ENCODE data around the gene TBL1X. TPM values are rescaled to one million over a fixed set of nuclear protein-coding genes. Genes with fewer than 3 reads are reported as not detected.

The TBL1X gene
- total and polyA plus RNA-seq, 10 of the 15 experiments (the other 5 are each of a cell fraction or from before 2014, with no cell fraction given) = 4.4 to 26.3 (median 10.6) TPM

DNA sequence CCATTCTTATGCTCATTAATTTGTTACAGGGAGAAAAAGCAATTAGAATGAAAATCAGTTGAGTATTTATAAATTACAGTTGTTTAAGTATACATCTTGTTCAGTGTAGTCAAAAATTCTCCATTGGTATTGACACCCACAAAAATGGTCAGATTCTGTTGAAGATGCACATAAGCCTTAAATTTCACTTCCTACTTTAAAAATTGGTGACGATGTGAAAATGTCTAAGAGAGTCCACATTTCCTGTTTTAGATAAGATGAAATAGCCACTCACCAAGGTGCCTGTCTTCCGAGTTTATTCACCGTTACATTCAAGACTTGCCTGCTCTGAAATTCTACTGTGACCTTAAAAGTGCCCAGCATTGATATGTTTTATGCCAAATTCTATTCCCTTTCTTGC, 207.1 kb downstream of the TBL1X start (continued):
- TF ChIP-seq EP300 (IDR thresholded peaks at IDR 0.05; ENCODE audit: borderline replicate concordance in 1 of 2, control insufficient read depth in 1 of 2, low read depth in 2 of 2, low read length in 2 of 2) = peak; percentile 59 to 66; a peak in 3 of 4 replicates
- 0 out of 2 replicates have a peak, but pooled peaks have one; percentile 20 for TF ChIP-seq PAX5 (IDR thresholded peaks at IDR 0.05; ENCODE audit: borderline replicate concordance, low read depth, low read length)
- TF ChIP-seq, protein P1, sequence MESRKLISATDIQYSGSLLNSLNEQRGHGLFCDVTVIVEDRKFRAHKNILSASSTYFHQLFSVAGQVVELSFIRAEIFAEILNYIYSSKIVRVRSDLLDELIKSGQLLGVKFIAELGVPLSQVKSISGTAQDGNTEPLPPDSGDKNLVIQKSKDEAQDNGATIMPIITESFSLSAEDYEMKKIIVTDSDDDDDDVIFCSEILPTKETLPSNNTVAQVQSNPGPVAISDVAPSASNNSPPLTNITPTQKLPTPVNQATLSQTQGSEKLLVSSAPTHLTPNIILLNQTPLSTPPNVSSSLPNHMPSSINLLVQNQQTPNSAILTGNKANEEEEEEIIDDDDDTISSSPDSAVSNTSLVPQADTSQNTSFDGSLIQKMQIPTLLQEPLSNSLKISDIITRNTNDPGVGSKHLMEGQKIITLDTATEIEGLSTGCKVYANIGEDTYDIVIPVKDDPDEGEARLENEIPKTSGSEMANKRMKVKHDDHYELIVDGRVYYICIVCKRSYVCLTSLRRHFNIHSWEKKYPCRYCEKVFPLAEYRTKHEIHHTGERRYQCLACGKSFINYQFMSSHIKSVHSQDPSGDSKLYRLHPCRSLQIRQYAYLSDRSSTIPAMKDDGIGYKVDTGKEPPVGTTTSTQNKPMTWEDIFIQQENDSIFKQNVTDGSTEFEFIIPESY (IDR thresholded peaks at IDR 0.05) = no peak
- TF ChIP-seq RCOR1 (conservative IDR thresholded peaks at IDR 0.05; ENCODE audit: low read depth, low read length) = no peak
- TF ChIP-seq, protein P2, sequence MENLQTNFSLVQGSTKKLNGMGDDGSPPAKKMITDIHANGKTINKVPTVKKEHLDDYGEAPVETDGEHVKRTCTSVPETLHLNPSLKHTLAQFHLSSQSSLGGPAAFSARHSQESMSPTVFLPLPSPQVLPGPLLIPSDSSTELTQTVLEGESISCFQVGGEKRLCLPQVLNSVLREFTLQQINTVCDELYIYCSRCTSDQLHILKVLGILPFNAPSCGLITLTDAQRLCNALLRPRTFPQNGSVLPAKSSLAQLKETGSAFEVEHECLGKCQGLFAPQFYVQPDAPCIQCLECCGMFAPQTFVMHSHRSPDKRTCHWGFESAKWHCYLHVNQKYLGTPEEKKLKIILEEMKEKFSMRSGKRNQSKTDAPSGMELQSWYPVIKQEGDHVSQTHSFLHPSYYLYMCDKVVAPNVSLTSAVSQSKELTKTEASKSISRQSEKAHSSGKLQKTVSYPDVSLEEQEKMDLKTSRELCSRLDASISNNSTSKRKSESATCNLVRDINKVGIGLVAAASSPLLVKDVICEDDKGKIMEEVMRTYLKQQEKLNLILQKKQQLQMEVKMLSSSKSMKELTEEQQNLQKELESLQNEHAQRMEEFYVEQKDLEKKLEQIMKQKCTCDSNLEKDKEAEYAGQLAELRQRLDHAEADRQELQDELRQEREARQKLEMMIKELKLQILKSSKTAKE (IDR thresholded peaks at IDR 0.05; ENCODE audit: low read depth, poor library complexity, severe bottlenecking) = peak; percentile 26

DNA sequence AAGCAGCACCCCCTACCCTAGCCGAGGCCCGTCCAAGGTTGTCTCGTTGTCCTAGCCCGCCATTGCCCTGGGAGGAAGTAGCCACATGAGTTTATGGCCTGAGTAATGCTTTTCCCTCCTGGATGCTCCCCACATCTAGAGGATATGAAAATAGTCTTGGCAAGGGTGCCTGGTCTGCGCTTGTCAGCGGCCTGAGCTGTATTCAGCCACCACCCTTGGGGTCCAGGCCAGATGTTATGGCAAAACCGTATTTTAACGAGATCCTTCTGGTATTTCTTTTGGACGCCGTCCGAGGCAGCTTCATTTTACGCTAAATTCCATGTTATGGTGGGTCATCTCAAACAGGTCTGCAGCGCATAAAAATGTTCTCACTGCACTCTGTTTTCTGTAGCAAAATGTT, 211.4 kb downstream of the TBL1X start:
- Histone ChIP-seq H3K4me3 (no peak overlapping the region), H3K4me2 (ENCODE audit: control insufficient read depth, insufficient read depth) (no peak overlapping the region), H3K79me2 (ENCODE audit: control insufficient read depth, insufficient read depth, low read length) (no peaks in the 10 kb centered on the region), H3K27me3 (replicated peaks in 1 of 2; ENCODE audit: control insufficient read depth in 2 of 2, insufficient read depth in 2 of 2, low read length in 1 of 2) (no peaks in the 10 kb centered on the region), H3K9ac (ENCODE audit: control insufficient read depth, insufficient read depth, low read length) (no peak overlapping the region), H3K36me3 (ENCODE audit: control insufficient read depth in 2 of 2, insufficient read depth in 2 of 2, low read length in 1 of 2) (no peaks in the 10 kb centered on the region; a peak in 1 of 4 replicates), H3K27ac (ENCODE audit: control insufficient read depth, insufficient read depth) (no peak overlapping the region), H3K4me1 (ENCODE audit: control insufficient read depth, insufficient read depth, low read length) (peaks cover 6% of the 10 kb centered on the region), H2AFZ (ENCODE audit: control insufficient read depth, low read depth, low read length) (no peak overlapping the region), H4K20me1 (ENCODE audit: control insufficient read depth, insufficient read depth) (no peaks in the 10 kb centered on the region), H3K9me3 (replicated peaks; ENCODE audit: control insufficient read depth, insufficient read depth, low read length) (peaks cover 11% of the 10 kb centered on the region; the same call in 2 of the 3 replicates)
- DNase-seq (ENCODE audit: low read depth, low spot score) (no peak), FAIRE-seq (no peak), ATAC-seq (no peak)
- no TSS peak for BruUV-seq (replicated peaks)
- in situ Hi-C loops (cut with MboI) (no loop called here), intact Hi-C loops (cut with micrococcal nuclease; ENCODE audit: unreplicated experiment) (loop anchor here (2.0 to 5.0 kb wide), 3 partner anchors 72 to 324 kb away; no protein-coding TSS in a partner anchor)
- ChIA-PET CTCF (interaction anchor here (1.5 kb wide), 1 partner anchor 30 kb away, joined by 3 read pairs; no protein-coding TSS in a partner anchor), POLR2A (no interaction called here), SMC1A (ENCODE audit: uncharacterized antibody, unreplicated experiment) (interaction anchor here (0.5 to 1.8 kb wide), 4 partner anchors 18 to 207 kb away, joined by 3 to 6 read pairs (median 3); no protein-coding TSS in a partner anchor), RAD21 (ENCODE audit: unreplicated experiment) (interaction anchor here (1.1 kb wide), 1 partner anchor 195 kb away, joined by 4 read pairs; no protein-coding TSS in a partner anchor)
- WGBS (ENCODE audit: insufficient coverage, insufficient replicate concordance, low lambda C conversion rate, missing lambda C conversion rate) = 68% methylated on average over 13 of the region's 13 CpGs
- TF ChIP-seq, protein P3, sequence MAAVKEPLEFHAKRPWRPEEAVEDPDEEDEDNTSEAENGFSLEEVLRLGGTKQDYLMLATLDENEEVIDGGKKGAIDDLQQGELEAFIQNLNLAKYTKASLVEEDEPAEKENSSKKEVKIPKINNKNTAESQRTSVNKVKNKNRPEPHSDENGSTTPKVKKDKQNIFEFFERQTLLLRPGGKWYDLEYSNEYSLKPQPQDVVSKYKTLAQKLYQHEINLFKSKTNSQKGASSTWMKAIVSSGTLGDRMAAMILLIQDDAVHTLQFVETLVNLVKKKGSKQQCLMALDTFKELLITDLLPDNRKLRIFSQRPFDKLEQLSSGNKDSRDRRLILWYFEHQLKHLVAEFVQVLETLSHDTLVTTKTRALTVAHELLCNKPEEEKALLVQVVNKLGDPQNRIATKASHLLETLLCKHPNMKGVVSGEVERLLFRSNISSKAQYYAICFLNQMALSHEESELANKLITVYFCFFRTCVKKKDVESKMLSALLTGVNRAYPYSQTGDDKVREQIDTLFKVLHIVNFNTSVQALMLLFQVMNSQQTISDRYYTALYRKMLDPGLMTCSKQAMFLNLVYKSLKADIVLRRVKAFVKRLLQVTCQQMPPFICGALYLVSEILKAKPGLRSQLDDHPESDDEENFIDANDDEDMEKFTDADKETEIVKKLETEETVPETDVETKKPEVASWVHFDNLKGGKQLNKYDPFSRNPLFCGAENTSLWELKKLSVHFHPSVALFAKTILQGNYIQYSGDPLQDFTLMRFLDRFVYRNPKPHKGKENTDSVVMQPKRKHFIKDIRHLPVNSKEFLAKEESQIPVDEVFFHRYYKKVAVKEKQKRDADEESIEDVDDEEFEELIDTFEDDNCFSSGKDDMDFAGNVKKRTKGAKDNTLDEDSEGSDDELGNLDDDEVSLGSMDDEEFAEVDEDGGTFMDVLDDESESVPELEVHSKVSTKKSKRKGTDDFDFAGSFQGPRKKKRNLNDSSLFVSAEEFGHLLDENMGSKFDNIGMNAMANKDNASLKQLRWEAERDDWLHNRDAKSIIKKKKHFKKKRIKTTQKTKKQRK (IDR thresholded peaks at IDR 0.05; ENCODE audit: low read depth, low read length) = no peak
- TF ChIP-seq, protein P1 (IDR thresholded peaks at IDR 0.05) = no peak
- no peak for TF ChIP-seq JUND (IDR thresholded peaks at IDR 0.05; ENCODE audit: low read depth, low read length)
- TF ChIP-seq, protein P4, sequence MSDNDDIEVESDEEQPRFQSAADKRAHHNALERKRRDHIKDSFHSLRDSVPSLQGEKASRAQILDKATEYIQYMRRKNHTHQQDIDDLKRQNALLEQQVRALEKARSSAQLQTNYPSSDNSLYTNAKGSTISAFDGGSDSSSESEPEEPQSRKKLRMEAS (IDR thresholded peaks at IDR 0.05; ENCODE audit: low read depth, low read length) = no peak
- no peak for TF ChIP-seq HDAC2 (IDR thresholded peaks at IDR 0.05)
- TF ChIP-seq STAT3 (IDR thresholded peaks at IDR 0.05; ENCODE audit: low read depth, low read length) = no peak
- TF ChIP-seq MTA3 (IDR thresholded peaks at IDR 0.05; ENCODE audit: borderline replicate concordance, low read length) = no peak

All from GM12878 (cell line).